Upper lobe of left lung (tissue), 4 donors: ENCODE results near the gene MAP3K2.

ENCODE experiments used
- POLR2A ChIP-seq, 4 donors: fragments of 450-650 bp; IDR thresholded peaks; one replicate each; pipeline ENCODE4 v1.5.1; 2016 to 2017; ENCODE audit warnings: antibody characterized with exemption in 4 of 4, mild to moderate bottlenecking in 2 of 4
- POLR2AphosphoS5 ChIP-seq, 2 donors: sonication (generic); formaldehyde crosslinking; IDR thresholded peaks; one replicate each; pipeline ENCODE4 v1.5.1; 2017; ENCODE audit warnings: antibody characterized with exemption in 2 of 2
- TF ChIP-seq, protein P1 (sequence below), 6 experiments: fragments of 450-650 bp in 4 of 6; fragments of 200-600 bp in 2 of 6; sonication (generic) in 2 of 6; IDR thresholded peaks; one replicate each; pipeline ENCODE4 v1.5.1; 2016 to 2019; ENCODE audit warnings: antibody characterized with exemption in 6 of 6

DNA sequence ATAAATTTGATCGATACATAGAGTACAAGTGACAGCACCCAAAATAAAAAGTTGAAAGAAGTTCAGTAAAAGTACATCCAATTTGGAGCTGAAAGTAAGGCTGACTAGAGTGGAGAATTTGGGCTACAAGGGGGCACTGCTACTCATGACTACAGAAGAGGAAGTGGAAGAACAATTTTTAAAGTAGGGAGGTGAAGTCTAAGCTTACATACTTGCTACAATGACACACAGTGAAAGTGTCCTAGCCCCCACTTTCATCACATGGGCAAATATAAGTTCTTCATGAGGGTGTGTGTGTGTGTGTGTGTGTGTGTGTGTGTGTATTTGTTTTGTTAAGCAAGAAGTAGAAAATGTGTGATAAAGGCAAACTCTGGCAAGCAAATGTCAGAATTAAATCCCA, 45.7 kb downstream of the MAP3K2 start:
- TF ChIP-seq, protein P1, sequence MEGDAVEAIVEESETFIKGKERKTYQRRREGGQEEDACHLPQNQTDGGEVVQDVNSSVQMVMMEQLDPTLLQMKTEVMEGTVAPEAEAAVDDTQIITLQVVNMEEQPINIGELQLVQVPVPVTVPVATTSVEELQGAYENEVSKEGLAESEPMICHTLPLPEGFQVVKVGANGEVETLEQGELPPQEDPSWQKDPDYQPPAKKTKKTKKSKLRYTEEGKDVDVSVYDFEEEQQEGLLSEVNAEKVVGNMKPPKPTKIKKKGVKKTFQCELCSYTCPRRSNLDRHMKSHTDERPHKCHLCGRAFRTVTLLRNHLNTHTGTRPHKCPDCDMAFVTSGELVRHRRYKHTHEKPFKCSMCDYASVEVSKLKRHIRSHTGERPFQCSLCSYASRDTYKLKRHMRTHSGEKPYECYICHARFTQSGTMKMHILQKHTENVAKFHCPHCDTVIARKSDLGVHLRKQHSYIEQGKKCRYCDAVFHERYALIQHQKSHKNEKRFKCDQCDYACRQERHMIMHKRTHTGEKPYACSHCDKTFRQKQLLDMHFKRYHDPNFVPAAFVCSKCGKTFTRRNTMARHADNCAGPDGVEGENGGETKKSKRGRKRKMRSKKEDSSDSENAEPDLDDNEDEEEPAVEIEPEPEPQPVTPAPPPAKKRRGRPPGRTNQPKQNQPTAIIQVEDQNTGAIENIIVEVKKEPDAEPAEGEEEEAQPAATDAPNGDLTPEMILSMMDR (IDR thresholded peaks at IDR 0.05) = no peak
- TF ChIP-seq POLR2A (IDR thresholded peaks at IDR 0.05) = no peak
- no peak for TF ChIP-seq POLR2AphosphoS5 (IDR thresholded peaks at IDR 0.05)
